ENCODE data around the gene MACROD2. TPM values are rescaled to one million over a fixed set of nuclear protein-coding genes. Genes with fewer than 3 reads are reported as not detected.

The MACROD2 gene
- total RNA-seq, 4 donors from 2014 or later = 4.6 to 33.0 (median 8.3) TPM

GRCh38 chr20:15482525-15482924 lies 1487.2 kb downstream of the MACROD2 start:
- Histone ChIP-seq H3K27me3 (no peaks in the 10 kb centered on the region), H3K36me3 (no peaks in the 10 kb centered on the region), H3K27ac (no peak overlapping the region), H3K9me3 (no peaks in the 10 kb centered on the region), H3K4me1 (no peaks in the 10 kb centered on the region), H3K4me3 (no peak overlapping the region)
- intact Hi-C loops (cut with DNase I; ENCODE audit: low total_unique reads) = no loop called here
- DNase-seq = no peak
- in situ Hi-C loops (cut with MboI; ENCODE audit: low pct_ligation_motif_present in 1 of 4, low pct_unique_long_range_greater_than_20kb in 1 of 4, low sequenced_read_pairs in 3 of 4) = no loop called here
- WGBS, 2 donors (ENCODE audit: low coverage in 1 of 2) = 67 to 78% methylated on average over 2 to 3 of the region's 3 CpGs
- no peak for TF ChIP-seq EP300 (IDR thresholded peaks at IDR 0.05; ENCODE audit: low read depth)
- TF ChIP-seq POLR2A (IDR thresholded peaks at IDR 0.05) = no peak
- TF ChIP-seq POLR2AphosphoS5 (IDR thresholded peaks at IDR 0.05) = no peak
- no peak for TF ChIP-seq CTCF (IDR thresholded peaks at IDR 0.05)

- 69 to 75% methylated on average over 2 of the region's 2 CpGs for WGBS, 2 donors (ENCODE audit: low coverage in 1 of 2)
- no peak overlapping the region for H3K27ac ChIP-seq
- TF ChIP-seq CTCF (IDR thresholded peaks at IDR 0.05) (no peak), POLR2A (IDR thresholded peaks at IDR 0.05) (no peak), POLR2AphosphoS5 (IDR thresholded peaks at IDR 0.05) (no peak), EP300 (IDR thresholded peaks at IDR 0.05; ENCODE audit: low read depth) (no peak)
- H3K9me3 ChIP-seq = no peaks in the 10 kb centered on the region
- no peaks in the 10 kb centered on the region for H3K36me3 ChIP-seq
- intact Hi-C loops (cut with DNase I; ENCODE audit: low total_unique reads) = no loop called here
- no peaks in the 10 kb centered on the region for H3K4me1 ChIP-seq
- H3K4me3 ChIP-seq = no peak overlapping the region
- H3K27me3 ChIP-seq = no peaks in the 10 kb centered on the region
- DNase-seq = no peak
- in situ Hi-C loops (cut with MboI; ENCODE audit: low pct_ligation_motif_present in 1 of 4, low pct_unique_long_range_greater_than_20kb in 1 of 4, low sequenced_read_pairs in 3 of 4) = no loop called here
These were observed 1490.2 kb downstream of the MACROD2 start for GRCh38 chr20:15485519-15485918.

- H3K4me3 ChIP-seq = no peak overlapping the region
- H3K27me3 ChIP-seq = no peaks in the 10 kb centered on the region
- no peaks in the 10 kb centered on the region for H3K4me1 ChIP-seq
- no peaks in the 10 kb centered on the region for H3K9me3 ChIP-seq
- no peak for TF ChIP-seq POLR2AphosphoS5 (IDR thresholded peaks at IDR 0.05)
- no peak for TF ChIP-seq EP300 (IDR thresholded peaks at IDR 0.05; ENCODE audit: low read depth)
- no peak for TF ChIP-seq CTCF (IDR thresholded peaks at IDR 0.05)
- TF ChIP-seq POLR2A (IDR thresholded peaks at IDR 0.05) = no peak
- no peak overlapping the region for H3K27ac ChIP-seq
- WGBS, 2 donors (ENCODE audit: low coverage in 1 of 2) = 86 to 96% methylated on average over 1 to 2 of the region's 2 CpGs
- no peak for DNase-seq
- in situ Hi-C loops (cut with MboI; ENCODE audit: low pct_ligation_motif_present in 1 of 4, low pct_unique_long_range_greater_than_20kb in 1 of 4, low sequenced_read_pairs in 3 of 4) = no loop called here
- no peaks in the 10 kb centered on the region for H3K36me3 ChIP-seq
- intact Hi-C loops (cut with DNase I; ENCODE audit: low total_unique reads) = no loop called here
These were observed 1491.7 kb downstream of the MACROD2 start for GRCh38 chr20:15487030-15487429.

GRCh38 chr20:15487682-15488081 lies 1492.4 kb downstream of the MACROD2 start:
- intact Hi-C loops (cut with DNase I; ENCODE audit: low total_unique reads) = no loop called here
- WGBS, 2 donors (ENCODE audit: low coverage in 1 of 2) = 90 to 94% methylated on average over 2 of the region's 2 CpGs
- Histone ChIP-seq H3K4me1 (no peaks in the 10 kb centered on the region), H3K9me3 (no peaks in the 10 kb centered on the region), H3K4me3 (no peak overlapping the region), H3K27me3 (no peaks in the 10 kb centered on the region), H3K27ac (no peak overlapping the region), H3K36me3 (no peaks in the 10 kb centered on the region)
- in situ Hi-C loops (cut with MboI; ENCODE audit: low pct_ligation_motif_present in 1 of 4, low pct_unique_long_range_greater_than_20kb in 1 of 4, low sequenced_read_pairs in 3 of 4) = no loop called here
- DNase-seq = no peak
- TF ChIP-seq EP300 (IDR thresholded peaks at IDR 0.05; ENCODE audit: low read depth) (no peak), POLR2A (IDR thresholded peaks at IDR 0.05) (no peak), CTCF (IDR thresholded peaks at IDR 0.05) (no peak), POLR2AphosphoS5 (IDR thresholded peaks at IDR 0.05) (no peak)
